Measurements from ENCODE around the gene SYT12. TPM values are rescaled to one million over a fixed set of nuclear protein-coding genes. Genes with fewer than 3 reads are reported as not detected.
A peak's percentile ranks its signal among the peaks of the same experiment; 100 is the strongest.

The SYT12 gene
- total and polyA plus RNA-seq, 2 experiments from 2014 or later: 0.75 to 2.8 TPM

- in situ Hi-C loops (cut with MboI): no loop called here
- H4K20me1 ChIP-seq (ENCODE audit: insufficient read depth): no peaks in the 10 kb centered on the region
- peaks cover 4% of the 10 kb centered on the region; the same call in 1 of the 2 replicates for H3F3A ChIP-seq (ENCODE audit: insufficient read depth)
- H3K27ac ChIP-seq: no peak overlapping the region
- H2AFZ ChIP-seq: no peak overlapping the region
- H3K79me2 ChIP-seq (ENCODE audit: insufficient read depth): no peaks in the 10 kb centered on the region
- no peaks in the 10 kb centered on the region for H3K36me3 ChIP-seq (ENCODE audit: low read depth)
- H3K9ac ChIP-seq: no peak overlapping the region
- no peak overlapping the region for H3K4me2 ChIP-seq (ENCODE audit: unreplicated experiment)
- no peaks in the 10 kb centered on the region for H3K27me3 ChIP-seq (replicated peaks; ENCODE audit: insufficient read depth)
- no peak overlapping the region for H3K4me3 ChIP-seq
- WGBS, 2 experiments (ENCODE audit: low coverage in 1 of 2, low lambda C conversion rate in 2 of 2, missing lambda C conversion rate in 2 of 2): 48% methylated on average over 2 of the region's 2 CpGs
- no peak for TF ChIP-seq EZH2phosphoT487 (IDR thresholded peaks at IDR 0.05; ENCODE audit: insufficient read depth, low read depth)
- TF ChIP-seq EZH2 (IDR thresholded peaks at IDR 0.05; ENCODE audit: insufficient read depth, poor library complexity, severe bottlenecking): no peak
- H3K4me1 ChIP-seq (ENCODE audit: insufficient read depth): peaks cover 8% of the 10 kb centered on the region
- H3K9me3 ChIP-seq (ENCODE audit: low read depth): no peaks in the 10 kb centered on the region
- no peak for DNase-seq
- no peaks in the 10 kb centered on the region for H3K9me2 ChIP-seq (ENCODE audit: insufficient read depth)
Observed at GRCh38 chr11:66992041-66992440, 30.9 kb upstream of the SYT12 start.

- 0 out of 2 replicates have a peak overlapping the region, but pooled peaks have one; percentile 6 for H3K9ac ChIP-seq
- WGBS, 2 experiments (ENCODE audit: low coverage in 1 of 2, low lambda C conversion rate in 2 of 2, missing lambda C conversion rate in 2 of 2): 57% methylated on average over 8 of the region's 8 CpGs
Observed at GRCh38 chr11:66996609-66997273, 26.2 kb upstream of the SYT12 start.

GRCh38 chr11:66999555-66999954, 23.4 kb upstream of the SYT12 start:
- no peak overlapping the region for H2AFZ ChIP-seq
- in situ Hi-C loops (cut with MboI): no loop called here
- H3K4me2 ChIP-seq (ENCODE audit: unreplicated experiment): no peak overlapping the region
- 74 to 75% methylated on average over 7 of the region's 7 CpGs for WGBS, 2 experiments (ENCODE audit: low coverage in 1 of 2, low lambda C conversion rate in 2 of 2, missing lambda C conversion rate in 2 of 2)
- peaks cover 14% of the 10 kb centered on the region for H3K4me1 ChIP-seq (ENCODE audit: insufficient read depth)
- H4K20me1 ChIP-seq (ENCODE audit: insufficient read depth): no peaks in the 10 kb centered on the region
- no peak overlapping the region for H3K27ac ChIP-seq
- H3K9me2 ChIP-seq (ENCODE audit: insufficient read depth): no peaks in the 10 kb centered on the region
- peaks cover 4% of the 10 kb centered on the region; the same call in 1 of the 2 replicates for H3F3A ChIP-seq (ENCODE audit: insufficient read depth)
- TF ChIP-seq EZH2 (IDR thresholded peaks at IDR 0.05; ENCODE audit: insufficient read depth, poor library complexity, severe bottlenecking): no peak
- no peak for TF ChIP-seq EZH2phosphoT487 (IDR thresholded peaks at IDR 0.05; ENCODE audit: insufficient read depth, low read depth)
- no peak overlapping the region for H3K9ac ChIP-seq
- no peak overlapping the region for H3K4me3 ChIP-seq
- no peaks in the 10 kb centered on the region for H3K27me3 ChIP-seq (replicated peaks; ENCODE audit: insufficient read depth)
- no peaks in the 10 kb centered on the region for H3K9me3 ChIP-seq (ENCODE audit: low read depth)
- H3K36me3 ChIP-seq (ENCODE audit: low read depth): no peaks in the 10 kb centered on the region
- no peak for DNase-seq
- H3K79me2 ChIP-seq (ENCODE audit: insufficient read depth): no peaks in the 10 kb centered on the region

More at GRCh38 chr11:66996609-66997273, 26.2 kb upstream of the SYT12 start:
- in situ Hi-C loops (cut with MboI): no loop called here
- H3K4me2 ChIP-seq (ENCODE audit: unreplicated experiment): peak overlapping the region; percentile 32
- H4K20me1 ChIP-seq (ENCODE audit: insufficient read depth): no peaks in the 10 kb centered on the region
- H3K27me3 ChIP-seq (replicated peaks; ENCODE audit: insufficient read depth): no peaks in the 10 kb centered on the region
- no peaks in the 10 kb centered on the region for H3K36me3 ChIP-seq (ENCODE audit: low read depth)
- TF ChIP-seq EZH2phosphoT487 (IDR thresholded peaks at IDR 0.05; ENCODE audit: insufficient read depth, low read depth) (0 out of 2 replicates have a peak, but pooled peaks have one; percentile 54), EZH2 (IDR thresholded peaks at IDR 0.05; ENCODE audit: insufficient read depth, poor library complexity, severe bottlenecking) (no peak)
- H3F3A ChIP-seq (ENCODE audit: insufficient read depth): peaks cover 4% of the 10 kb centered on the region; the same call in 1 of the 2 replicates
- H3K4me3 ChIP-seq: no peak overlapping the region
- peaks cover 14% of the 10 kb centered on the region for H3K4me1 ChIP-seq (ENCODE audit: insufficient read depth)
- no peaks in the 10 kb centered on the region for H3K9me2 ChIP-seq (ENCODE audit: insufficient read depth)
- peak overlapping the region; percentile 54 for H3K27ac ChIP-seq
- 0 out of 2 replicates have a peak overlapping the region, but pooled peaks have one; percentile 55 for H2AFZ ChIP-seq
- H3K79me2 ChIP-seq (ENCODE audit: insufficient read depth): no peaks in the 10 kb centered on the region
- H3K9me3 ChIP-seq (ENCODE audit: low read depth): no peaks in the 10 kb centered on the region
- DNase-seq: peak; percentile 70

- H3K9me2 ChIP-seq (ENCODE audit: insufficient read depth): no peaks in the 10 kb centered on the region
- DNase-seq: no peak
- WGBS, 2 experiments (ENCODE audit: low coverage in 1 of 2, low lambda C conversion rate in 2 of 2, missing lambda C conversion rate in 2 of 2): 95 to 97% methylated on average over 5 of the region's 5 CpGs
- no peaks in the 10 kb centered on the region for H3K9me3 ChIP-seq (ENCODE audit: low read depth)
- peaks cover 1% of the 10 kb centered on the region; the same call in 1 of the 2 replicates for H3F3A ChIP-seq (ENCODE audit: insufficient read depth)
- H3K27ac ChIP-seq: no peak overlapping the region
- no peaks in the 10 kb centered on the region for H4K20me1 ChIP-seq (ENCODE audit: insufficient read depth)
- no peaks in the 10 kb centered on the region for H3K79me2 ChIP-seq (ENCODE audit: insufficient read depth)
- no peak overlapping the region for H3K4me3 ChIP-seq
- H3K9ac ChIP-seq: no peak overlapping the region
- peaks cover 13% of the 10 kb centered on the region for H3K4me1 ChIP-seq (ENCODE audit: insufficient read depth)
- in situ Hi-C loops (cut with MboI): no loop called here
- H3K36me3 ChIP-seq (ENCODE audit: low read depth): no peaks in the 10 kb centered on the region
- no peaks in the 10 kb centered on the region for H3K27me3 ChIP-seq (replicated peaks; ENCODE audit: insufficient read depth)
- no peak overlapping the region for H3K4me2 ChIP-seq (ENCODE audit: unreplicated experiment)
- no peak overlapping the region for H2AFZ ChIP-seq
- no peak for TF ChIP-seq EZH2 (IDR thresholded peaks at IDR 0.05; ENCODE audit: insufficient read depth, poor library complexity, severe bottlenecking)
Observed at GRCh38 chr11:67001332-67001731, 21.6 kb upstream of the SYT12 start.

Measured in GM23248 (cell line).